Measurements from ENCODE around the gene NT5M.

The NT5M gene

GRCh38 chr17:17355426-17355825, 52.3 kb downstream of the NT5M start:
- DNase-seq = no peak

DNA sequence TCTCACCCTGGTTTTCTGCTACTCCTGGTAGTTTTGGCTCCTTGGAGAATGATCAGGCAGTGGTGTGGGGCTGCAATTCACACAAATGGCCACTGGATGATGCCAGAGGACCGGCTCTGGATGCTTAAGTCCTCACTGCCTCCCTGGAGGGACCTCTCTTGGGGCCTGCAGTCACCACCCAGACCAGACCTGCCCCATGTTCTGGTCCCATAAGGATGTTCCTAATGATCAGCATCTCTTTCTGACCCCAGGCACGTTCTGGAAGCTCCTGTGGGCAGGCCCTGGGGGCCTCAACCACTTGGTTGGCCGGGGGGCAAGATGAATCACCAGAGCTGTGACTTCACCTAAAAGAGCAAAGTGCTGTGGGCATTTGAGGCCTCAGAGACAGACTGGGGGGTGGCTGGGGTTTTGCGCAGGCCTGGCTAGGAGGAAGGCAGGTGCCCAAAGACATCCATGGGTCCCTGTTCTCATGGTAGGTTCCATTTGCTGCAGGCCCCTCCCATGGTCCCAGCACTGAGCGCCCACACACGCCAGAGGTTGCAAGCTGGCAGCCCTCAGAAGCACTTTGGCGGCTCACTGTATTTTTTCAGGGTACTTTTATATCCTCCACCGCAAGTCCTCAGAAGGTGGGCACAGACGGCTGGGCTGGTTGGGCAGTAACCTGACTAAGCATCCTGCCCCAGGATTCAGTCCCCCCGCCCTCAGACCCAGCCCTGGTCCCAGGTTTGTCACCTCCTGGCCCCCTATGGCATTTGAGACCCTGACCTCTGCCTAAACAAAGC, 53.2 kb downstream of the NT5M start:
- DNase-seq = peak; percentile 42

GRCh38 chr17:17356931-17357270, 53.7 kb downstream of the NT5M start:
- no peak for DNase-seq

DNA sequence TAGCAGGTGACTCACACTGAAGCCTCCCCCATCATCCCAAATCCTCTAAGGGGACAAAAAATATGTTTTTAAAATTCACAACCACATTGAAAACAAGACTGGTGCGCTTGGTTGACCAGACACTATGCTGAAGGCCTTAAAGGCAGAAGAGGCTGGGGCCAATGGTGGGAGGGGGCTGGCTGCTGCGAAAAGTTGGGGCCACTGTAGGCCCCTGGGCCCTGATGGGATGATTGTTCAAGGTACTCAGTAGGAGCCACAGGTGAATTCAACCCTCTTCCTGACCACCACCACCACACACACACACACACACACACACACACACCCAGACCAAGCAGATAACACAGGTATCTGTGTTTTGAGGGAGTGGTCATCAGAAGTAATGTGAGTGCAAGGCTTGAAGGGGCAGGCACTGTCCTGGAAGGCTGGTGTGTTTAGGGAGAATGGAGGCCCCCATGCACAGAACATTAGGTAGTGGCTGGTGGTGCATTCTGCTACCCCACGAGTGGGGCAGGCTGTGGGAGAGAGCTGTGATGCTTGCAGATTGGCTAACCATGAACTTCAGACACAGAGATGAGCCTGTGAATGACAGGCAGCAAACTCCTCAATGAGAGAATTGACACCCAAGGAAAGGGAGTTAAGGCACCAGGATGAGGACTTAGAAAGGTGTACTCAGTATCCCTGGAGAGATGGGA, 55.0 kb downstream of the NT5M start:
- DNase-seq = no peak

DNA sequence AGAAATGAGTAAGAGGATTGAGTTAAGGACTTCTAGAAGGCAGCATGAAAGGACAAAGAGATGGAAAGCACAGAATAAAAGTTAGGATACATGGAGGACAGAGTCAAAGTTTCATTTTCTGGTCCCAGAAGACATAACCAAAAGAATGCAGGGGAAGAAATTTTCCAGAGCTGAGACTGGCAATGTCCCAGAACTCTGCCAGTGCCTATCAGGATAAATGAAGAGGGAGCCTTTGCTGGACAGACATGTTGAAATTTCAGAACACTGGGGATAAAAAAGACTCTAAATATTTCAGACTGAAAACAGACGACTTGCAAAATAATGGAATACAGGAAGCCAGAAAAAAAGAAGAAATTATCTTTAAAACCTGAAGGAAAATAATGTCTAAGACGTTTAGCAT, 55.7 kb downstream of the NT5M start:
- no peak for DNase-seq

DNA sequence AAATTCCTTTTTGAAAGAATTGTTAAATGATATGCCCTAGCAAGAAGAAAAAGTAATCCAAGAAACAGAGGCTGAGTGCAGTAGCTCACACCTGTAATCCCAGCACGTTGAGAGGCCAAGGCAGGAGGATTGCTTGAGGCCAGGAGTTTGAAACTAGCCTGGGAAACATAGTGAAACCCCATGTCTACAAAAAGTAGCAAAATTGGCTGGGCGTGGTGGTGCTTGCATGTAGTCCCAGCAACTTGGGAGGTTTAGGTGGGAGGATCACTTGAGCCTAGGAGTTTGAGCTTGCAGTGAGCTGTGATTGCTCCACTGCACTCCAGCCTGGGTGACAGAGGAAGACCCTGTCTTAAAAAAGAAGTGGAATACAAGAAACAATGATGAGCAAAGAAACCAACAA, 56.1 kb downstream of the NT5M start:
- DNase-seq = no peak

- DNase-seq = no peak
These were observed 57.0 kb downstream of the NT5M start for GRCh38 chr17:17360087-17360730.

GRCh38 chr17:17361543-17361866, 58.3 kb downstream of the NT5M start:
- no peak for DNase-seq

DNA sequence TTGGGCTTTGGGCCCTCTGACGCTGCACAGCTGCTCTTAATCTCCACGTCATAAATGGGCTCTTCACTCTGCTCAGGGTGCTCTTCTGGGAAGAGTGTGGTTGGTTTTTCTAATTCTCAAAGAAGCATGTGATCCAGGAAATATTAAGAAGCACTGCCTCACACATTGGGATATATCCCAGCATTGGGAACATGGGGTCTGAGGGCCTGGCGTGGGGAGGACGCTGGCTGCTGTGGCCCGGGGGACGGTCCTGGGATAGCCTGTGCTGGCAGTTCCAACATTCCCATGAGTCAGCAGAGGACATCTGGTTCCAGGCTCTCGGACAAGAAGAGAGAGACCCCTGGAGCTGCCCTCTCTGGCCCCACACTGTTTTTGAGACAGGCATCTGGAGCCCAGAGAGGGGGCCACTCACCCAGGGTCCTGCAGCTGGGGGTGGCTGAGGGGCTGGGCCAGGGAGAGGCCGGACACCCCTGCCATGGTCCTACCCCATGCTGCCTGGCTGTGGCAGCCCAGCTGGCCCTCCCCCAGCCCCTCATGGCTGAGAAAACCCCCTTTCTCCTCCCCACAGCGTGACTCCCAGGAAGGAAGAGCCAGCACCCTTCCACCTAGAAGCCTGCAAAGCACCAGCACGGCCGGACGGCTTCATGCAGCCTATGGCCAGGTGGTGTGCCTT, 58.8 kb downstream of the NT5M start:
- DNase-seq = no peak

DNA sequence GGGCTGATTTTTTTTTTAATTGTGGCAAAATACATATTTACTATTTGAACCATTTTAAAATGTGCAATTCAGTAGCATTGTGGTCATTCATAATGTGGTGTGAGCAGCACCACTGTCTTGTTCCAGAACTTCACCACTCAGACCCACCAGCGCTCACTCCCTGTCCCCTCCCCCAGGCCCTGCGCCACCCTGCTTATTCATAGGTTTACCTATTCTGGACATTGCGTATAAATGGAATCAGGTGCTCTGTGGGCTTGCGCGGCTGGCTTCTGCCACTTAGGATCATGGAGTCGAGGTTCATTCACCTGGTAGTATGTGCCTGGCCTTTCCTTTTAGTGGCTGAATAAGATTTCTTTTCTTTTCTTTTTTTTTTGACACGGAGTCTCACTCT, 59.4 kb downstream of the NT5M start:
- DNase-seq = no peak

- DNase-seq = peak; percentile 1 to 32
These were observed 60.6 kb downstream of the NT5M start for GRCh38 chr17:17363638-17364337.

- DNase-seq = no peak
These were observed 61.1 kb downstream of the NT5M start for GRCh38 chr17:17364338-17364667.

- DNase-seq = no peak
These were observed 62.4 kb downstream of the NT5M start for GRCh38 chr17:17365476-17366110.

- DNase-seq = no peak
These were observed 63.1 kb downstream of the NT5M start for GRCh38 chr17:17366235-17366634.

GRCh38 chr17:17366941-17367875, 64.0 kb downstream of the NT5M start:
- no peak for DNase-seq

- DNase-seq = no peak
These were observed 64.8 kb downstream of the NT5M start for GRCh38 chr17:17367931-17368330.

GRCh38 chr17:17370711-17371110, 67.5 kb downstream of the NT5M start:
- DNase-seq = no peak

DNA sequence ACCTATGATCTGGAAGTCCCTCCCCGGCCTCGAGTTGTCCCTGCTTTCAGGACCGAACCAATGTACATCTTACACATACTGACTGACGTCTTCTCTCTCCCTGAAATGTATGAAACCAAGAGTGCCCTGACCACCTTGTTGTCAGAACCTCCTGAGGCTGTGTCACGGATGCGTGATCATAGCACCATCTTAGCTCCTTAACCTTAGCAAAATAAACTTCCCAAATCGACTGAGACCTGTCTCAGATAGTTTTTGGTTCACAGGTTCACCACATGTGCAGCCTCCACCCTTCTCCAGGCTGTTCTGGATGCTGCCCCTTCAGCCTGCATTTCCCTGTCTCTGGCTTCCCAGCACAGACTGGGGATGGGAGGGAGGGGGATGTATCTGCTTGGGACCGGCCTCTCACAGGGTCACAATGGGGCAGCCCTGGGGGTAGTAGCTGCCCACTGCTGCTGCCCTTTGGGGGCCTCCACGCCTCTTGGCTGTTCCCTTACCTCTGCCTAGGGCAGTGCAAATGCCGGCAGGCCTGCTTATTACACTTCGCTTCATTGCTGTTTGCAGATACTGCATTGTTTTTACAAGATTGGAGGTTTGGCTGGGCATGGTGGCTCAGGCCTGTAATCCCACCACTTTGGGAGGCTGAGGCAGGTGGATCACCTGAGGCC, 69.8 kb downstream of the NT5M start:
- DNase-seq = no peak

DNA sequence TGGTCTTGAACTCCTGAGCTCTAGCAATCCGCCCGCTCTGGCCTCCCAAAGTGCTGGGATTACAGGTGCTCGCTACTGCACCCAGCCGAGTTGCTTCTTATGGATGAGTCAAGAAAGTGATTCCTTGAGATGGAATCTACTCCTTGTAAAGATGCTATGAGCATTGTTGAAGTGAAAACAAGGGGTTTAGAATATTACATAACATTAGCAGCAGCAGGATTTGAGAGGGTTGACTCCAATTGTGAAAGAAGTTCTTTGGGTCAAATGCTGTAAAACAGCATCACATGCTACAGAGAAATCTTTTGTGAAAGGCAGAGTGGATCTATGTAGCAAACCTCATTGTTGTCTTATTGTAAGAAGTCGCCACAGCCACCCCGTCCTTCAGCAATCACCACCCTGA, 72.7 kb downstream of the NT5M start:
- DNase-seq = no peak

- DNase-seq = no peak
These were observed 73.2 kb downstream of the NT5M start for GRCh38 chr17:17376362-17376761.
